Left ventricle myocardium inferior (tissue), 1 donor: ENCODE data around the gene CNNM4. TPM values are rescaled to one million over a fixed set of nuclear protein-coding genes. Genes with fewer than 3 reads are reported as not detected.

ENCODE experiments used
- DNase-seq: peaks from one replicate; pipeline ENCODE4 v3.0.0-alpha.2; 2020
- H3K27ac ChIP-seq: fragments of 200-600 bp; replicated peaks from 2 replicates; pipeline ENCODE4 v1.8.0; 2021
- H3K27me3 ChIP-seq: fragments of 200-600 bp; 2 replicates; pipeline ENCODE4 v1.8.0; 2021; ENCODE audit warnings: low read depth
- H3K36me3 ChIP-seq: fragments of 200-600 bp; 2 replicates; pipeline ENCODE4 v1.8.0; 2021
- H3K4me1 ChIP-seq: fragments of 200-600 bp; 2 replicates; pipeline ENCODE4 v1.8.0; 2021
- H3K4me3 ChIP-seq: fragments of 200-600 bp; 2 replicates; pipeline ENCODE4 v1.8.0; 2021; ENCODE audit warnings: mild to moderate bottlenecking, moderate library complexity
- H3K9me3 ChIP-seq: fragments of 200-600 bp; replicated peaks from 2 replicates; pipeline ENCODE4 v1.8.0; 2021
- intact Hi-C: fragments of 100-400 bp; cut with micrococcal nuclease; formaldehyde crosslinking; loops from one replicate; pipeline ENCODE4 v1.11.0; 2022
- total RNA-seq: library from RNA; stranded (reverse); fragmentation: NEBNext Ultra II Directional; extraction: Animal tissue kit (Norgen Biotek cat#: 25700); gene quantifications from one replicate; pipeline ENCODE4 v1.2.1, GENCODE V29; 2021
- TF ChIP-seq, protein P1 (sequence below): fragments of 200-600 bp; IDR thresholded peaks from 2 replicates; pipeline ENCODE4 v1.8.0; 2021; ENCODE audit warnings: antibody characterized with exemption, mild to moderate bottlenecking, borderline replicate concordance
- donor health status: DM: no; HTN: yes; CAD: no; lungs with severe emphysema.

CNNM4 gene
- total RNA-seq, 1 donor from 2014 or later, result 28.9 TPM

DNA sequence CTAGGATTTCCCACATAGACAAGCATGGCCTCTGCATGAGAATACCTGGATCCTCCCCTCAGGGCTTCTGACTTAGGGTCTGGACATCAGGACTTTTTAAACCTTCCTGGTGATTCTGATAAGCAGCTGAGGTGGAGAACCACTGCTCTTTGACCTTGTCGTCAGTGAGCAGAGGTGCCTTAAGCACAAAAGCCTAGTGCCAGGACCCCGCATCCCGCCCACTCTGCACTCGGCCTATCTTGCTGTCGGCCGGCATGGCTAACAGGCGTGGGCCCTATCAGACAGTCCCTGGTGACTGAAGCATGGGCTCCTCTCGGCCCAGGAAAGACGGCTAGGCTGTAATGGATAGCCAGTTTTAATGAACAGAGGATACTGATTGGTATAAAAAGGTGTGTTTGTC lies 76.9 kb downstream of the CNNM4 start:
- Histone ChIP-seq H3K36me3 (peaks cover 38% of the 10 kb centered on the region), H3K4me1 (peaks cover 42% of the 10 kb centered on the region), H3K4me3 (no peak overlapping the region), H3K9me3 (no peaks in the 10 kb centered on the region), H3K27ac (no peak overlapping the region), H3K27me3 (no peaks in the 10 kb centered on the region)
- no peak for DNase-seq
- intact Hi-C loops, result no loop called here
- TF ChIP-seq, protein P1, sequence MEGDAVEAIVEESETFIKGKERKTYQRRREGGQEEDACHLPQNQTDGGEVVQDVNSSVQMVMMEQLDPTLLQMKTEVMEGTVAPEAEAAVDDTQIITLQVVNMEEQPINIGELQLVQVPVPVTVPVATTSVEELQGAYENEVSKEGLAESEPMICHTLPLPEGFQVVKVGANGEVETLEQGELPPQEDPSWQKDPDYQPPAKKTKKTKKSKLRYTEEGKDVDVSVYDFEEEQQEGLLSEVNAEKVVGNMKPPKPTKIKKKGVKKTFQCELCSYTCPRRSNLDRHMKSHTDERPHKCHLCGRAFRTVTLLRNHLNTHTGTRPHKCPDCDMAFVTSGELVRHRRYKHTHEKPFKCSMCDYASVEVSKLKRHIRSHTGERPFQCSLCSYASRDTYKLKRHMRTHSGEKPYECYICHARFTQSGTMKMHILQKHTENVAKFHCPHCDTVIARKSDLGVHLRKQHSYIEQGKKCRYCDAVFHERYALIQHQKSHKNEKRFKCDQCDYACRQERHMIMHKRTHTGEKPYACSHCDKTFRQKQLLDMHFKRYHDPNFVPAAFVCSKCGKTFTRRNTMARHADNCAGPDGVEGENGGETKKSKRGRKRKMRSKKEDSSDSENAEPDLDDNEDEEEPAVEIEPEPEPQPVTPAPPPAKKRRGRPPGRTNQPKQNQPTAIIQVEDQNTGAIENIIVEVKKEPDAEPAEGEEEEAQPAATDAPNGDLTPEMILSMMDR, result no peak

DNA sequence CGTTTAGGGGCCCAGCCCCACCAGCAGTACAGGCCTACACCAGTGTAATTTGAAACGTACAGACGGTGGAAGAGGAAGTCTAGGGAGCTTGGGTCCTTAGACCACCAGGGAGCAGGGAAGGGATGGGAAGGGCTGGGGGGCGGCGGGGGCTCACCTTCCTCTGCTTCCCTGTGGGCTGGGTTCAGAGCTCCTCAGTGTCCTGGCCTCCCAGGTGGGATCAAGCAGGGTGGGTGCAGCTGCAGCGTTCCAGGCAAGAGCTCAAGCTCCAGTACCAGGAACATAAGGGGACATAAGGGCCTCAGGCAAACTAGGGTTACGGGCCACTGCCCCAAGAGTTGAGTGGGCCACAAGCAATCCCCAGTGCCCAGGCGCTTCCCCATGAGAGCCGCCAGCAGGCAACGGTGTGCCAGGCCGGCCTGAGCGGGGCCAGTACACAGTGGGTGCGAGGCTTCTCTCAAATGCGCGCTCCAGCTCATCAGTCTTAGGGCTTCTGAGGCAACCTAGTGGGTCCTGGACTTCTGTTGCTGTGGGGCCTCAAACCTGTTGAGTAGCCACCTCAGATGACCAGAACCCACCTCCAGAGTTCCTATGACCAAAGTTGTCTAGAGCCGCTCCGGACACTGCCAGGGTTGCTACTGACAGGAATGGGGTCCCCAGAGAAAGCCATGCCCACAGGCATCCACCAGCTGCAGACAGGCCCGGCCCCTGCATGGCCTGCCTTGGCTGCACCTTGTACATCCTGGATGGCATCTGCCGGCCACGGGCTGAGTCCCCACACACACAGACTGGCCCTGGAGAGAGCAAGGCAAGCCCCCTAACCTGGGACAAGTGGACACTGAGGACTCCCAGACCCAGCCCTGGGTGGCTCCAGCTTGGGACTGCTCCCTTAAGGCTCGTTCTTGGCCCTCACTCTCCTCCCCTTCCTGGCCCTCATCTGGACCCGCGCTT lies 77.9 kb downstream of the CNNM4 start:
- TF ChIP-seq, protein P1, result no peak
- intact Hi-C loops, result no loop called here
- H3K9me3 ChIP-seq, result no peaks in the 10 kb centered on the region
- no peak overlapping the region for H3K27ac ChIP-seq
- H3K4me1 ChIP-seq, result peaks cover 42% of the 10 kb centered on the region
- H3K36me3 ChIP-seq, result peaks cover 31% of the 10 kb centered on the region
- no peaks in the 10 kb centered on the region for H3K27me3 ChIP-seq
- no peak overlapping the region for H3K4me3 ChIP-seq
- no peak for DNase-seq

DNA sequence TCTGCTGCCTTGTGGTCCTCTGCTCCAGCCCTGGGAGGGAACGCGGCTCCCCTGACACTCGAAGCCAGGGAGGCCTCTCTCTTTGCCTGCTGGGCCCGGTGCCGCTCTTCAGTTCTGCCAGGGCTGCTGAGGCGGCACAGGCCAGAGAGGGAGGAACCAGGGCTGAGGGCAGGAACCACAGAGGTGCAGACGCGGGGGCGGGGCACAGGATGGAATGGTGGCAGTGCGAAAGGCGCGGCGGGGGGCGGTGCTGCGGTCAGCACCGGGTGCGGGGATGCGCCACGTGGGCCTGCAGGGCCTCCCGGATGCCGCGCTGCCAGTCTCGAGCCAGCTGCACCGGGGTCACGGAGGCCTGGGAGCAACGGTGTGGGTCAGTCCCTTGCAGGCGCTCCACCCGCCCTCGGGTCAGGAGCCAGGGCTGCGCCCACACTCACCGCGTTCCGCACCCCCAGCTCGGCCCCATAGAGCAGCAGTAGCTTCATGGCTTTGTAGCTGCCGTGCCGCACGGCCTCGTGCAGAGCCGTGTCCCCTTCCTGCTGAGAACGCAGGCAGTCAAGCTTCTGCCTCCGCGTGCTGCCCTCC lies 78.7 kb downstream of the CNNM4 start:
- DNase-seq, result peak; percentile 57
- Histone ChIP-seq H3K4me1 (peaks cover 49% of the 10 kb centered on the region), H3K27ac (no peak overlapping the region), H3K4me3 (no peak overlapping the region), H3K9me3 (no peaks in the 10 kb centered on the region), H3K27me3 (no peaks in the 10 kb centered on the region), H3K36me3 (peaks cover 30% of the 10 kb centered on the region)
- intact Hi-C loops, result no loop called here
- TF ChIP-seq, protein P1, result no peak

DNA sequence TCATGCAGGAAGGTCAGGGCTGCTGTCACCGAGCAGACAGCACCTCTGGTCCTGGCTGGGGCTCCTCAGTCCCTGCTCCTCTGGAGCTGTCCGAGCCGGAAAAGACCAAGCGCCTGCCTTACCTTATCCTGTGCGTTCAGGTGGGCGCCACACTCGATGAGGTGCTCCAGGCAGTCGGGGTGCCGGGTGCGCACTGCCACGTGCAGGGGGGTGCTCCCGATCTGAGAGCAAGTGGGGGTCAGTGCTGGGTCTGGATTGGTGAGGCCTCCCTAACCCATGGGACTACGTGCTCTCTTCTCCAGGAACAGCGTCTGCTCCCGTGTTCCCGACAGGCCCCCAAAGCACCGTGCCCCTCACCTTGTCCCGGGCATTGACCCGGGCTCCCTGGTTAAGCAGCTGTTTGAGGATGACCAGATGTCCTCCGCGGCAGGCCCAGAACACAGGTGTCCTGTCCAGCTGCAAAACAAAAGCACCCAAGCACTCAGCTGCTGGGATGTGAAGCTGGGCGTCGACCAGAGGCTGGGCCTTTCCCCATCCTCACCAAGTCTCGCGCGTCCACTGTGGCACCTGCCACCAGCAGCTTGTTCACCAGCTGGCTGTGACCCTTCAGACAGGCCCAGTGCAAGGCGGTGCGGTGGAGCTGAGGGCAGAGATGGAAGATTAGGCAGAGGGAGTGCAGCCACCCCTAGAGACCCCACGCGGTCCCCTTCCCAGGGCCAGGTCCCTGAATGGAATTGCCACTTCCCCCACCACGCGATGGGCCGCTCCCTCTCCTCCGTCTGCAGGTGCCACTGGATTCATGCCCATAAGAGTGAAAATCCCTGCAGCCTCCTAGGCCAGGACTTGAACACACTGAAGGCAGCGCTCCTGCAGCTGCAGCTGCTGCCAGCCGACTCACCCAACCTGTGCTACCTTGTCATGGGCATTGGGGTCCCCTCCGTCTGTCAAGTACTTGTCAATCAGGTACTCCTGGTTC lies 79.5 kb downstream of the CNNM4 start:
- TF ChIP-seq, protein P1, result no peak
- no peak overlapping the region for H3K4me3 ChIP-seq

More for the DNA sequence above, 79.5 kb downstream of the CNNM4 start:
- H3K9me3 ChIP-seq, result no peaks in the 10 kb centered on the region
- no peak for DNase-seq
- peaks cover 22% of the 10 kb centered on the region for H3K36me3 ChIP-seq
- H3K27ac ChIP-seq, result no peak overlapping the region
- H3K4me1 ChIP-seq, result peaks cover 52% of the 10 kb centered on the region
- no peaks in the 10 kb centered on the region for H3K27me3 ChIP-seq
- intact Hi-C loops, result no loop called here
